IPS DF 6.9 (cell line): ENCODE data around the gene ASAP3.

Experiments used
- DNase-seq: peaks from one replicate; pipeline ENCODE4 v3.0.0-alpha.2; 2013; ENCODE audit warnings: low read depth, low spot score
- H3K27ac ChIP-seq: one replicate; pipeline ENCODE4 v1.5.1; 2013; ENCODE audit warnings: low read length, control low read depth
- H3K27me3 ChIP-seq: 2 replicates; pipeline ENCODE4 v1.6.1; 2013; ENCODE audit warnings: mild to moderate bottlenecking, low read length; ENCODE audit not compliant: control insufficient read depth, insufficient read depth
- H3K36me3 ChIP-seq: 2 replicates; pipeline ENCODE4 v1.6.1; 2013; ENCODE audit warnings: low read length; ENCODE audit not compliant: control insufficient read depth, insufficient read depth
- H3K4me1 ChIP-seq: 2 replicates; pipeline ENCODE4 v1.6.1; 2013; ENCODE audit warnings: low read length; ENCODE audit not compliant: control insufficient read depth, insufficient read depth
- H3K4me3 ChIP-seq: 2 replicates; pipeline ENCODE4 v1.5.1; 2013; ENCODE audit warnings: mild to moderate bottlenecking, low read length
- H3K9me3 ChIP-seq: 2 replicates; pipeline ENCODE4 v1.6.1; 2013; ENCODE audit warnings: low read length, inconsistent platforms; ENCODE audit not compliant: control insufficient read depth, insufficient read depth
- WGBS: extraction: QIAGEN DNeasy Blood & Tissue Kit; methylation state at CpG from one replicate; pipeline ENCODE4 v1.1.7; 2013; ENCODE audit warnings: mixed read lengths, missing lambda C conversion rate; ENCODE audit not compliant: insufficient read length, insufficient coverage; 5-methylcytosine and 5-hydroxymethylcytosine counted together

The ASAP3 gene

DNA sequence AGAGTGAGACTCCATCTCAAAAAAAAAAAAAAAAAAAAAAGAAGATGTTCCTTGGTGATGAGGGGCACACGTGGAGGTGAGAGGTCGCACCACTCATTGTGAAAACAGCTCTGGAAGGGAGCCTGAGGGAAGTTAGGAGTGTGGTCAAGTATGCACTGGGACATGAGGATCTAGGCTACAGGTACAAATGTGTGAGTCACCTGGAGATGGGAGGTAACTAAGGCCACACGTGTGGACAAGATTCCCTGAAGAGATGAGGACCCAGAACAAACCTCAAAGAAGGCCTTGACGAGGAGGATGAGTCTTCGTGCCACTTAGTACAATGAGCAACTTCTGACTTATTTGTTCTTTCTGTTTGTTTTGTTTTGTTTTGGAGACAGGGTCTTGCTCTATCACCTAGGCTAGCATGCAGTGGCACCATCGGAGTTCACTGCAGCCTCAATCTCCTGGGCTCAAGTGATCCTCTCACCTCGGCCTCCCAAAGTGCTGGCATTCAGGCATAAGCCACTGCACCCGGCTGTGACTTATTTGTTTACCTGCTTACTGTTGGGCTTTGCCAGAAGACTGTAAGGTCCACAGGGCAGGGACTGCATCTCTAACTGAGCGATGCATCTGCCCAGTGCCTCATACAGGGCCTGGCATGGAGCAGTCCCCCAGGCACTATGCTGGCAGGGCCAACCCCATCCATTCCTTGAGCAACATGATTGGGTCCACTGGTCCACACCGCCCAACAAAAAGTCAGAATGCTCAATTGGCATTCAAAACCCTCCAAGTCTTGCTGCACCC, 6.4 kb downstream of the ASAP3 start:
- H3K27me3 ChIP-seq: no peaks in the 10 kb centered on the region
- no peak overlapping the region for H3K27ac ChIP-seq
- H3K4me1 ChIP-seq: no peaks in the 10 kb centered on the region
- WGBS: no CpG with 5 or more reads among the region's 10 CpGs
- H3K9me3 ChIP-seq: no peaks in the 10 kb centered on the region
- H3K4me3 ChIP-seq: no peak overlapping the region
- H3K36me3 ChIP-seq: no peaks in the 10 kb centered on the region
- DNase-seq: no peak

DNA sequence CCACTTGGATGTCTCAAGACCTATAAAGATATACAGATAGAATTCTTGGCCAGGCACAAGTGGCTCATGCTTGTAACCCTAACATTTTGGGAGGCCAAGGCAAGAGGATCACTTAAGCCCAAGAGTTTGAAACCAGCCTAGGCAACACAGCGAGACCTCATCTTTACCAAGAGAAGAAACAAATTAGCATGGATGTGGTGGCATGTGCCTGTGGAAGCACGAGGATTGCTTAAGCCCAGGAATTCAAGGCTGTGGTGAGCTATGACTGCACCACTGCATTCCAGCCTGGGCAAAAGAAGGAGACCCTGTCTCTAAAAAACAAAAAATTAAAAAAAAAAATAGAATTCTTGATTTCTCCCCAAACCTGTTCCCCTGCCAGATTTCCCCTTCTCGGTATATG, 8.3 kb downstream of the ASAP3 start:
- no peaks in the 10 kb centered on the region for H3K9me3 ChIP-seq
- H3K4me1 ChIP-seq: no peaks in the 10 kb centered on the region
- no peak overlapping the region for H3K27ac ChIP-seq
- no peaks in the 10 kb centered on the region for H3K27me3 ChIP-seq
- WGBS: no CpG with 5 or more reads among the region's 3 CpGs
- H3K36me3 ChIP-seq: no peaks in the 10 kb centered on the region
- no peak for DNase-seq
- no peak overlapping the region for H3K4me3 ChIP-seq

DNA sequence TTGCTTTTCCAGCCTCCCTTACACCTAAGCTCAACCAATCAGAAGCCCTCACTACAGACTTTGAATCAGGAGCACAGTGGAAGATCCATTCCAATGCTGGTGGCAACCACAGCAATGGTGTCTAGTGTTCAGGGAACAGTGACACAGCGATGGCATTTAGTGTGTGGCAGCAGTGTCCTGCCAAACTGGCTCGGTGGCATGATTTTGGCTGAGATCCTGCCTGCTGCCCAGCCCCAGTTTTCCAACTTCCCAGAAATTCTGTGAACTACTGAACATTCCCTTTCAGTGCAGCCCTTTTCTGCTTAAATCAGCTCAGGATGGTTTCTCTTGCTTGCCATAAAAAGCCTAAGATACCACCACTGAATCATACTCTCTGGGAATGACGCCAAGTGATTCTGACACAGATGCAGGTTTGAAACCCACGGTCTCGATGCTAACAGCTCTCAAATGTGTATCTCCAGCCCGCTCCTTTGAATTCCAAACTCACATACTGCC, 8.8 kb downstream of the ASAP3 start:
- Histone ChIP-seq H3K36me3 (no peaks in the 10 kb centered on the region), H3K9me3 (no peaks in the 10 kb centered on the region), H3K27me3 (no peaks in the 10 kb centered on the region), H3K4me3 (no peak overlapping the region), H3K27ac (no peak overlapping the region), H3K4me1 (no peaks in the 10 kb centered on the region)
- no peak for DNase-seq
- no CpG with 5 or more reads among the region's 6 CpGs for WGBS

DNA sequence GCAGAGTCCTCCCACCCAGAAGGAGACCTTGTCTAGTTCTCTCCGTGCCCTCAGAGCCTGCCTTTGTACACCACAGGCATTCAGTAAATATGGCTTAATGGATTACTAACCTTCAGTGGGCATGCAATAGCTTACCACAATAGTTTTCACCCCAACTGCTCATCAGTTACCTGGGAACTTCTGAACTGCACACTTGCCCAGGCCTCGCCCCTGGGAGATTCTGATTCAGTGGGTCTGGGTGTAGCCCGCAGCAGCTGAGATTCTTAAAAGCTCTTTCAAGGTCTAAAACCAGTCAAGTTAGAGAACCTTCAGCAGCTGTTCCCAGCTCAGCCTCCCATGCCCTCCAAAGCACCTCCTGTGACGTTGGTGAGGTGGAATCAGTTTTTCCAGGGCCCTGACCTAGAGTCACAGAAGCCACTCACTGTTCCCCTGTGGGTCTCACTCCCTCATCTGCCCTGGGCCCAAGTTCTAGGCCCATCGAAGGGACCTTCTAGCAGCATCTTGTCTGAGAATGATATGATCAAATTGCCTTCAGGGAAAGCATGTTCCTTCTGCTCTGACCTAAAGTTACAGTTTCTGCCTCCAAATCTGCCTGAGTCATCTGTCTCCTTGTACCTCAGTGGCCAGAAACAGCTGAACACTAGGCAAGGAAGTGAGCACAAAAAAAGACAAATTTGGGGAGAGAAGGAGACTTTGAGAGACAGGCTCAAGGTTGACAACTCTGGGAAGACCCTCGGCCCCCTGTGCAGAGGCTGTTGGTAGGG, 10.8 kb downstream of the ASAP3 start:
- H3K9me3 ChIP-seq: no peaks in the 10 kb centered on the region
- no peaks in the 10 kb centered on the region for H3K27me3 ChIP-seq
- H3K36me3 ChIP-seq: no peaks in the 10 kb centered on the region
- DNase-seq: no peak
- WGBS: no CpG with 5 or more reads among the region's 6 CpGs
- no peaks in the 10 kb centered on the region for H3K4me1 ChIP-seq
- H3K4me3 ChIP-seq: no peak overlapping the region
- no peak overlapping the region for H3K27ac ChIP-seq

DNA sequence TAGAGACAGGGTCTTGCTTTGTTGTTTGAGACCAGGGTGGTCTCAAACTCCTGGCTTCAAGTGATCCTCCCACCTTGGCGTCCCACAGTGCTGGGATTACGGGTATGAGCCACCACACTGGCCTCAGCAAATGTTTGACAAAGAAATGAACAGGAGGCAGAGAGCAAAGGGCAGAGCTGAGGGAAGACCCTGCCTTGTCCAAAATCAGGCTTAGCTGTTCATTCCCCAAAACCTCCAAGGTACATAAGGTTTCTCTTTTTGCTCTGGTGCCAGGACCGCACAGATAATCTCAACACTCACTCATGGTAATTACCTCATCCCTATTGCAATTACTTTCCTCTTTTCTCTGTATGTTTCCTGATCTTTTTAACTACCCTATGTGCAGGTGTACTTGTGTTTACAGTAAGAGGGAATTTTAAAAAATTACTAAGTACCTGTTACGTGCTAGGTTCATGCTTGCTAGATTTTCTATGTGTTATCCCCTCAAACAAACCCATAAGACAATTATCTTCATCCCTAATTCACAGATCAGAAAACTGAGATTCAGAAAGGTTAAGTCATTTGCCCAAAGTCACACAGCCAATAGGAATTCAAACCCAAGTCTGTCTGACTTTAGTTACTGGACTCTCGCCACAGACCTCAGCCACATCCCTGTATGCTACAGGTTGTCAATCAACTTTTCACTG, 11.5 kb downstream of the ASAP3 start:
- Histone ChIP-seq H3K4me1 (no peaks in the 10 kb centered on the region), H3K4me3 (no peak overlapping the region), H3K9me3 (no peaks in the 10 kb centered on the region), H3K27me3 (no peaks in the 10 kb centered on the region), H3K27ac (no peak overlapping the region), H3K36me3 (no peaks in the 10 kb centered on the region)
- no CpG with 5 or more reads among the region's 5 CpGs for WGBS
- no peak for DNase-seq

DNA sequence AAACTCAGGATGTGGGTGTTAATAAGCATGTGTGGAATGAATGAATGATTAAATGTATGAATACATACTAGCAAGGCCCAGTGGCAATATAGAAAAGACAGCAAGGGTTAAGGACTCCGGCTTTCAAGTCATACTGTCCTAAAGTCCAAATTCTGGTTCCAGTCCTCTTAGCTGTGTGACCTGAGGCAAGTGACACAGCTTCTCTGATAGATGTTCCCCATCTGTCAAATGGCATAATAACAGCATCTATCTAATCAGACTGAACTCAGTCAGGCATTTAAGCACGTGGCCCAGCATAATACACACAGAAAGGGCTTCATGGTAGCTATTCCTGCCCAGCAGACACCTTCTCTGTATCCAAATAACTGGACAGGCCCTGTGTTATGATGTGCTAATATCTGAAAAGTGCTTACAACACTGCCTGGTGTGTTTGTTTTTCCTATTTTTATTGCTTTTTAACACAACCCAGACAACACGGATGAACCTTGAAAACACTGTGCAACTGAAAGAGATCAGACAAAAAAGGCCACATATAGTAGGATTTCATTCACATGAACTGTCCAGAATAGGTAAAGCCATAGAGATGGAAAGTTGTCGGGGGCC, 12.4 kb downstream of the ASAP3 start:
- H3K4me3 ChIP-seq: no peak overlapping the region
- no peaks in the 10 kb centered on the region for H3K9me3 ChIP-seq
- no peaks in the 10 kb centered on the region for H3K36me3 ChIP-seq
- no peaks in the 10 kb centered on the region for H3K27me3 ChIP-seq
- no peaks in the 10 kb centered on the region for H3K4me1 ChIP-seq
- no peak for DNase-seq
- H3K27ac ChIP-seq: no peak overlapping the region
- WGBS: no CpG with 5 or more reads among the region's 4 CpGs

DNA sequence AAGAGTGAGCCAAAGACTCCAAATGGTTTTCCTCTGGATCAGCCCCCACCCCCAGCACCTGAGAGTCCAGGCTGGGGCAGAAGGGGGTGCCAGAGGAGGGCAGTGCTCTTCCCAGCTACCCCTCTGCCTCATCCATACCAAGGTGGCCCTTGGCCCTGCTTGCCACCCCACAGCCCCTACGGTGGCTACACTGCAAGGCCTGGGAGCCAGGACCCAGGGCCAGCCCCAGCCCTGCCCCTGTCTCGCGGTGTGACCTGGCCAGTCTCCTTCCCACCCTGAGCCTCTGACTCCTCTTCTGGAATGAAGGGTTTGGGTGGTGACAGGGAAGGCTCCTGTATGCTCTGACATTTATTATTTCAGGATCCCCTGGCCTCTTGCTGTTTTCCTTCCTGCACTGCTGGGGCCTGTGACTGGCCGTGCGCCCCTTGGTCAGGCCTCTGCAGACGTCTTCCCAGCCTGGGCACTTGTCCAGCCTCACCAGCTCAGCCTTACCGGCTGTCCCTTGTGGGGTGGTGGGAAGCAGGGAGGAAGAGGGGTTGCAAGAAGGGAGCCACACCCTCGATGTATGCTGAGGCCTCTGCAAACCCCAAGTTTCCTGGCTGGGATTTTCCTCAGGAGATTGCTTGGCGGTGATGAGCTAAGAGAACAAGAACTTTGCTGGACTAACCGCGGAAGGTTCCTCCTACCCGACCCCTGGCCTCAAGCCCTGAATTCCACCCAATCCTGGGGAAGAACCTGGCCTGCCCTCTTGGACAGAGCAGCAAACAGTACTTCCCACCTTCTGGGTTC, 13.5 kb downstream of the ASAP3 start:
- no peak for DNase-seq
- H3K36me3 ChIP-seq: no peaks in the 10 kb centered on the region
- H3K4me1 ChIP-seq: no peaks in the 10 kb centered on the region
- H3K9me3 ChIP-seq: no peaks in the 10 kb centered on the region
- no peaks in the 10 kb centered on the region for H3K27me3 ChIP-seq
- no peak overlapping the region for H3K27ac ChIP-seq
- H3K4me3 ChIP-seq: no peak overlapping the region
- no CpG with 5 or more reads among the region's 12 CpGs for WGBS

DNA sequence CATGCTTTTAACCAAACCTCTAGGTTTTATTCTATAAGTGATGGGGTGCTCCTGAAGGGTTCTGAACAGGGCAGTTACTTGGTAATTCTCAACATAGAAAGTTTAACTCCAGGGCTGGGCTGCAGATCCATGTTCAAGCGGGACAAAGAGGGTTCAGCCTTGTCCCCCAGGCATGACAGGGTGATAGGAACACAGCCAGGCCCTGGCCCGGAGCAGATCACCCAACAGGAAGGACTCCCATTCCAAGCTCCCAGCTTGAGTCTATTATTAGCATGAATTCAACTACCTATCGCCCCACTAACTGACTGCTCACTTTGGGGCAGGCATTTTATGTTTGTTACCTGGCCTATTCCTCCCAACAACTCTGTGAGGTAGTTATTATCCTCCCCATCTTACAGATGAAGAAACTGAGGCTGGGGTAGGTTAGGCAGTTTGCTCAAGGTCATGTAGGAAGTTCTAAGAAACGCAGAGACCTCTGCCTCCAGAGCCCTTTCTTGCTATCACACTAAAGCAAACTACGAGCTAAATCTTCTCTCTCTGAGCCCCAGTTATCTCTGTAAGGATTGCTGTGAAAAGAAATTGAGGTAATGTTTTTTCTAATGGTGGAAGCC, 14.5 kb downstream of the ASAP3 start:
- Histone ChIP-seq H3K27me3 (no peaks in the 10 kb centered on the region), H3K9me3 (no peaks in the 10 kb centered on the region), H3K27ac (no peak overlapping the region), H3K4me3 (no peak overlapping the region), H3K4me1 (no peaks in the 10 kb centered on the region), H3K36me3 (no peaks in the 10 kb centered on the region)
- WGBS: no CpG with 5 or more reads among the region's 5 CpGs
- DNase-seq: no peak

DNA sequence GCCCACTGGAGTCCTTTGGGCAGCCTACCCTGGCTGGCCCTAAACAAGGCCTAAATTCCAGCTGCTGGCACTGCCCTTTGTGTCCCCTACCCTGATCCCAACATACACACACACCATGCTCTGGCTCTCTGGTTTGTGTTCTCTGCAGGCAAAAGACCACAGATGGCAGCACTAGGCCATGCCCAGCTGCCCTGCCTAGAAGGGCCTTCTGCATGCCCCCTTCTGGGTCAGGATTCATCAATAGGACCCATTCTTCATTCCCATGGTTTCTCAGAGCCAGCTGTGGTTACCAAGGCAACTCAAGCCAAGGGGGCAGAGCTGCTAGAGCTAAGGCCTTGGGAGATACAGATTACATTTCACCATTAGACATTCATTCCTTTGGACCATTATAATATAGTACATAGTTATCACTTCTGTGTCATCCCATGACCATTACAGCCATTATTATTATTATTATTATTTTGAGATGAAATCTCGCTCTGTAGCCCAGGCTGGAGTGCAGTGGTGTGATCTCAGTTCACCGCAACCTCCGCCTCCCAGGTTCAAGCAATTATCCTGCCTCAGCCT, 17.5 kb downstream of the ASAP3 start:
- Histone ChIP-seq H3K27ac (no peak overlapping the region), H3K36me3 (no peaks in the 10 kb centered on the region), H3K9me3 (no peaks in the 10 kb centered on the region), H3K4me3 (no peak overlapping the region), H3K4me1 (no peaks in the 10 kb centered on the region), H3K27me3 (no peaks in the 10 kb centered on the region)
- WGBS: no CpG with 5 or more reads among the region's 3 CpGs
- DNase-seq: no peak
